HG03108 (cell line): Measurements from ENCODE around the gene IL17RE.
"Not testable (repeated sequence)": the region's sequence is repeated elsewhere in the genome, so short reads cannot be mapped to it uniquely, and the experiment has no call there.

Experiments
- ATAC-seq: cut with Tn5 transposase; IDR thresholded peaks from one replicate; pipeline ENCODE4 v1.9.1; 2021; ENCODE audit warnings: moderate library complexity; ENCODE audit not compliant: unreplicated experiment

Gene IL17RE

DNA sequence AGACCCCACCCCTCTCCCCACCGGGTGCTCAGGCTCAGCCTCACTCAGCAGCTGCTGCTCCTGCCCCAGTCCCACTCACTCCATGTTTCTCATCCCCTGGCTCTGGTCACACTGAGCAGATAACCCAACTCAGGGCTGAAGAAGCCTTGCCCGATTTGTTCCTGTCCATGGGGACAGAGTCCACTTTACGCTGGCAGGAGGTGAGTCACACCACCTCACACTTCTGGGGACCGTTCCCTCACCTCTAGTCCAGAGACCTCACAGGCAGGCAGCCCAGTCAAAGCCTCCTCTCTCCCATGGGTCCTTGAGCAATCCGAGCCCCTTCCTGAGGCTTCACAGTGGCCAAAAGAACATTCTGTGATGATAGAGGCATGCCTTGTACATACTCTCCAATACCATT, 23.9 kb upstream of the IL17RE start:
- no peak for ATAC-seq

- no peak for ATAC-seq
Observed at GRCh38 chr3:9879830-9880549, 22.7 kb upstream of the IL17RE start, which contains the start of gene CIDEC. TSS of gene CIDEC (minus strand) at chr3:9880253. CDS start at chr3:9878486, 1,767 bp downstream.

GRCh38 chr3:9881441-9881840, 21.2 kb upstream of the IL17RE start:
- no peak for ATAC-seq

GRCh38 chr3:9883706-9884554, 18.7 kb upstream of the IL17RE start:
- ATAC-seq = no peak

- ATAC-seq = no peak
Observed at GRCh38 chr3:9884555-9885165, 18.0 kb upstream of the IL17RE start.

DNA sequence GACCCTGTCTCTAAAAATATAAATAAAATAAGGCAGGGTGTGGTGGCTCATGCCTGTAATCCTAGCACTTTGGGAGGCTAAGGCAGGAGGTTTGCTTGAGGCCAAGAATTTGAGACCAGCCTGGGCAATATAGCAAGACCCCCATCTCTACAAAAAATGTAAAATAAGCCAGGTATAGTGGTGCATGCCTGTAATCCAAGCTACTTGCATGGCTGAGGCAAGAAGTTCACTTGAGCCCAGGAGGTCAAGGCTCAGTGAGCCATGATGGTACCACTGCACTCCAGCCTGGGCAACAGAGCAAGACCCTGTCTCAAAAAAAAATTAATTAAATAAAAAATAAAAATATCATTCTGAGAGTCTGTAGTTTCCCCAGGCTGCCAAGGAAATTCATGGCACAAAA, 16.3 kb upstream of the IL17RE start:
- ATAC-seq = no peak

GRCh38 chr3:9887480-9887879, 15.2 kb upstream of the IL17RE start:
- ATAC-seq = no peak

DNA sequence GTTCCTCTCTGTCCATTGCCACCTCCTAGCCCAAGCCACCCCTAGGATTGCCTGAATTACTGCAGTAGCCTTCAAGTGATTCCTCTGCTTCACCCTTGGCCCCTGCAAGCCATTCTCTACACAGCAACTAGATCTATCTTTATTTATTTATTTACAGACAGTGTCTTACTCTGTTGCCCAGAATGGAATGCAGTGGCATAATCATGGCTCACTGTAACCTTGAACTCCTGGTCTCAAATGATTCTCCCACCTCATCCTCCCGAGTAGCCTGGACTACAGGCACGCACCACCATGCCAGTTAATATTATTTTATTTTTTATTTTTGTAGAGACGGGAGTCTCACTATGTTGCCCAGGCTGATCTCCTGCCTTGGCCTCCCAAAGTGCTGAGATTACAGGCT, 14.1 kb upstream of the IL17RE start:
- no peak for ATAC-seq

- no peak for ATAC-seq
Observed at GRCh38 chr3:9889405-9889804, 13.2 kb upstream of the IL17RE start.

DNA sequence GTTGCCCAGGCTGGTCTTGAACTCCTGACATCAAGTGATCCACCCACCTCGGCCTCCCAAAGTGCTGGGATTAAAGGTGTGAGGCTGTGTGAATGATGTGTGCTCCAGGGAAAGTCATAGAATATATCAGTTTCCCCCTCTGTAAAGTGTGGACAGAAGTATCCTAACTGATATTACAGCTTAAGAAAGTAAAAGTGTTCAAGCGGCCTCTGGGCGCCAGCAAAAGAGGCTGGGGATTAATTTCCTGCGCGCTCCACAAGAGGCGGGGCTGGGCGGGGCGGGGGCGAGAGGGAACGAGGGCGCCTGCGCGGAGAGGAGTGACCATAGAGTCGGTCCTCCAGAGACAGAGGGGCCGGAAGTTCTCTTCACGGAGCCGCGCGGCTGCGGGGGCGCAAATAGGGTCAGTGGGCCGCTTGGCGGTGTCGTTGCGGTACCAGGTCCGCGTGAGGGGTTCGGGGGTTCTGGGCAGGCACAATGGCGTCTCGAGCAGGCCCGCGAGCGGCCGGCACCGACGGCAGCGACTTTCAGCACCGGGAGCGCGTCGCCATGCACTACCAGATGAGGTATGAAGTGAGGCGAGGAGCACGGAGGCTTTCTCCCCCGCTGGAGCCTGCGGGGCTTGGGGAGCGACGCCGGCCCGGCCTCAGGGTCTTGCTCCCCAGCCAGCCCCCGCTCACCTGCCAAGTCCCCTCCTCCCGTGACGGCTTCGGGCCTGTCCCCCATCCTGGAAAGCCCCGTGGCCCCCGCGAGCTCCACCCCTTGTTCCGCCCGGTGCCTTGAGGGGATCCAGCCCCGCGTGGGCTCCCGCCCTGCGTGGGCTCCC, 12.2 kb upstream of the IL17RE start, which contains the start of gene JAGN1:
JAGN1 (plus strand) TSS at position 362 of the 823 bp plus-strand sequence; CDS start at position 475, 113 bp downstream.
- peak; percentile 66 for ATAC-seq

DNA sequence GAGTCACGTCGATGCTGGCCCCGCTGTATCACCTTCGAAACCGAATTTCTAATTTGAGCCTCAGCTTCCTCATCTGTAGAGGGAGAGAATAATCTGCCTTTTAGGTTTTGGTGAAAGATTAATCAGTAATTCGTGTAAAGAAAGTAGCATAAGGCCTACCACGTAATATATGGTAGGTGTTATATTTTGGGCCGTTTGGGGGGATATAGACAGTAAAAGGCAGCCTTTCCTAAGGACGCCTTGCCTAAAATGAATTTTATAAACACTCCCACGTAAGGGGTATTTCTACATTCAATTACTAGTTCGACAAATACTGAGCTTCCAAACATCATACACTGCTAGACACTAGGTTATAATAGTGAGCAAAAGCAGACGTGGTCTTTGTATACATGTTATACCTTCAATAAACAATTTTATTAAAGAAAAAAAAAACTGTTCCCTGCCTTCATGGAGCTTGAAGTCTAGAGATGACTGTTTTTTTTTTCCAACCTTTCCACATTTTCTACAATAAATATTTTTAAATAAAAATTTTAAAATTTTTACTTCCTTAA, 11.5 kb upstream of the IL17RE start:
- ATAC-seq = no peak

DNA sequence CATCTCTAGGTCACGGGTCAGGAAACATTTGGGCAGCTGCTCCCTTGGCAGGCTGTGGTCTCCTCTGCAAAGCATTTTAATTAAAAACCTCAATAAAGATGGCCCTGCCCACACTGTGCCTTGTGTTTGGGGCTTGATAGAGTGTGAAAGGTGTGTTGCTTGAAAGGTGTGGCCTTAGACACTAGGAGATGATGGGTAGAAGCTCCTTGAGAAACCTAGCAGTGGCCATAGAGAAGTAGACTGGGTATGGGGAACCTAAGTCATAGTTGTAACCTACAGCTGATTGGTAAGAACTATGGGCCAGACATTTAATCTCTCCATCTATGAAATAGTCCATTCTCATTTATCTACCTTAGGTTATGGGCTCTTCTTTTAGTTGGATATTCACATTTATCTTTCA, 8.9 kb upstream of the IL17RE start:
- no peak for ATAC-seq

DNA sequence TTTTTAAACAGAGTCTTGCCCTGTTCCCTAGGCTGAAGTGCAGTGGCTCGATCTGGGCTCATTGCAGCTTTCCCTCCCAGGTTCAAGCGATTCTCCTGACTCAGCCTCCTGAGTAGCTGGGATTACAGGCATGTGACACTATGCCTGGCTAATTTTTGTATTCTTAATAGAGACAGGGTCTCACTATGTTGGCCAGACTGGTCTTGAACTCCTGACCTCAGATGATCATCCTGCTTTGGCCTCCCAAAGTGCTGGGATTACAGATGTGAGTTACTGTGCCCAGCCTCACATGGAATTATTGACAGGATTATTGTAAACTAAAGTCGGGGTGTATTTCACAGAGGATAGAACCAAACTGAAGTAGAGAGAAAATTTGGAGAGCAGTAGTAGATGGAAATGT, 6.9 kb upstream of the IL17RE start:
- not testable (repeated sequence) for ATAC-seq

DNA sequence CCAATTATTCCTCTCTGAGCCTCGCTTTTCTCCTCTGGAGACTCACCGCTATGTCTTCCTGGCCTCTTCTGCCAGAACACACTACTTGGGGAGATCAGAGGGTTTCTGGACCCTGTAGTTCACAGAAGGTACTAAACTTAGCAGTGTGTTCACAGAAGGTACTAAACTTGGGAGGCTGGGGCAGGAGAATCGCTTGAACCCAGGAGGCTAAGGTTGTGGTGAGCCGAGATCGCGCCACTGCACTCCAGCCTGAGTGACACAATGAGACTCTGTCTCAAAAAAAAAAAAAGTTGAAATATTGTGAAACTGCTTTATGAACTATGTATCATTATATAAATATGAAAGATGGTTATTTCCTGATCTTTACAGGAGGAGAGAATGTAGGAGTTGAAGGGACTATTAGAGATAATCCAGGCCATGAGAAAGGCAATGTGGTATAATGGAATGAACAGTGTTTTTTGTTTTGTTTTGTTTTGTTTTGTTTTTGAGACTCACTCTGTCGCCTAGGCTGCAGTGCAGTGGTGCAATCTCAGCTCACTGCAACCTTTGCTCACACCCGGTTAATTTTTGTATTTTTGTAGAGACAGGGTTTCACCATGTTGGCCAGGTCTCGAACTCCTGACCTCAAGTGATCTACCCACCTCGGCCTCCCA, 5.8 kb upstream of the IL17RE start:
- ATAC-seq = not testable (repeated sequence)

DNA sequence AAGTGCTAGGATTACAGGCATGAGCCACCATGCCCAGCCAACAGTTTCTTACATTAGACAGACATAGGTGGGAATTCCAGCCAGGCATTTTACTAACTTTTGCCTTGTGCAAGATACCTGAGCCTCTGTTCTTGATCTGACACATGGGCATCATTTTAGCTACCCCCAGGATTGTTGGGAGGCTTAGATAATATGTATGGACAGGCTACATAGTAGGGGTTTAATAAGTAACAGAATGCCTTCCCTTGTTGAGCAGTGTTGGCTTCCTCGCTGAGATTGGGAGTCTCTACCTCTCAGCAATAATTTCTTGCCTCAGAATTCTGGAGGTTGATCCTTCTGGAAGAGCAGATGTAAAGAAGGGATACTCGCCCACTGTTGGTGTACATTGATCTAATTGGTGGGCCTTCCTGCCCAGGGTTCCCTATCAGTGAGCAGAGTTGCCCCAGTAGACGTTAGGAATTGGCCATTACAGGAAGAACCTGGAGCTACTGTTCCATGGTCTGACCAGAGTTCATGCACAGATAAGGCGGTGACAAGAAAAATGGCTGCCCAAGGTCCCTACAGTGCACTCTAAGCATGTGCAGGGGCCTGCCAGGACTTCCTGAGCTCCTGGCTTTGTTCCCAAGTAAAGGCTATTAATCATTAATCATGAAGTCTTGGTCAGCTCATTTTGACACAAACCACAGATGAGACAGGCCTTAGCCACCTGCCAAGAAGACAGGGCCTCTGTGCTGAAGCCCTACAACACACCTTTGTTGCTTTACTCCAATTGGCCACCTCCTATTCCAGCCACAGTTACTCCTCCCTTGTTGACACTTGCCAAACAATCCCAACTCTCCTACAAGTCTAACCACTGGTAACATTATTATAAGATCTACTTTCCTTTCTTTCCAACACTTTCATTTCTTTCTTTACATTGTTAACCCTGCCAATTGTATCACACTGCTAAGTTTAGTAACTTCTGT, 5.0 kb upstream of the IL17RE start:
- ATAC-seq = no peak

- no peak for ATAC-seq
Observed at GRCh38 chr3:9898467-9899241, 4.0 kb upstream of the IL17RE start.

DNA sequence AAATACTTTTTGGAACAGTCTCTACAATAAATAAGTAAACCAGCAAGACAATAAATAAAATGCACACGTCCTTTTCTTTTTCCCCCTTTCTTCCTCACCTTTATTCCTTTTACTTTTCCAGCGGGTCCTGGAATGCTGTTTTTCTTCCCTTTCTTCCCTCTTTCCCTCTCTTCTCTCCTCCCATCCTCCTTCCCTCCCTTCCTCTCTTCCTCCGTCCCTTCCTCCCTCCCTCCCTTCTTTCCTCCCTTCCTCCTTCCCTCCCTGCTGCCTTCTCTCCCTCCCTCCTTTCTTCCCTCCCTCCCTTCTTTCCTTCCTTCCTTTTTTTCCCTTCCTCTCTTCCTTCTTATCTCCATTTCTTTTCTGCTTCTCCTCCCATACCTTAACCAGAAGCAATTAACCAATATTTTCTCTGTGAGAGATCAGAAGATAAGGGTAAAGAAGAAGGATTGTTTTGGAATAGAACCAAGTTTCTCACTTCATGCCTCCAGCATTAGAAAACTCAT, 3.3 kb upstream of the IL17RE start:
- no peak for ATAC-seq

GRCh38 chr3:9900965-9901415, 1.7 kb upstream of the IL17RE start:
- not testable (repeated sequence) for ATAC-seq
